Glomerular endothelial cell (primary cell): ENCODE measurements around the gene PADI4. TPM values are rescaled to one million over a fixed set of nuclear protein-coding genes. Genes with fewer than 3 reads are reported as not detected.

Source experiments
- DNase-seq: peaks from one replicate; pipeline ENCODE4 v3.0.0-alpha.2; 2011; ENCODE audit warnings: low read depth, low spot score; ENCODE audit errors: extremely low read depth
- total RNA-seq: library from RNA; depleted of rRNA; stranded (reverse); fragments of >200 nt; gene quantifications from 2 replicates; pipeline ENCODE4 v1.2.3, GENCODE V29; 2015

Gene PADI4
- total RNA-seq, 1 donor from 2014 or later = not detected

GRCh38 chr1:17347769-17348592 lies 40.0 kb downstream of the PADI4 start:
- DNase-seq = no peak

DNA sequence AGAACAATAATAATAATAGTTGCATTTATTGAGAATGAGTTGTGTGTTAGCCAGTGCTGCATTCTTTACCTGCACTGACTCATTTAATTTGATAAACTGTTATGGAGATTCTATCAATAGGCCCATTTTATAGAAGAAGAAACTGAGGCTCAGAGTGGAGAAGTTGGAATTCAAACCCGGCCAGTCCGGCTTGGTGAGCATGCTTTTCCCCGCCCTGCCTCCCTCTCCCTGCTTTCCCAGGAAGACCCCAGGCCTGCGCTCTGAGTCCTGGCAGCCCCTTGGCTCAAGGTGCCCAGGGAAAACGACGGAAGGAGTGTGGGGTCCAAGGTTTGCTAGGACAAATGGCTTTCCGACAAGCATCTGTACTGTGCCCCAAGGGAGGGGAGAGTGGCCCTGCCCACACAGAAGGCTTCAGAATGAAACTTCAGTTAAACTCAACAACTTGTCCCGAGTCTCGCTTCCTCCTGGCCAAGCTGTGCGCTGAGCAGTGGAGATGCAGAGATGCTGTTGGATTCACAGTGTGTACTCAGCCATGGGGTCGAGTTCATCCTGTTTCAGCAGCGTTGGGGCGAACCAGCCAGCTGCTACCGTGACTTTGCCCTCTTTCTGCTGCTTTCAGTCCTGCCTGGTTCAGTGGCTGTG lies 40.7 kb downstream of the PADI4 start:
- no peak for DNase-seq

DNA sequence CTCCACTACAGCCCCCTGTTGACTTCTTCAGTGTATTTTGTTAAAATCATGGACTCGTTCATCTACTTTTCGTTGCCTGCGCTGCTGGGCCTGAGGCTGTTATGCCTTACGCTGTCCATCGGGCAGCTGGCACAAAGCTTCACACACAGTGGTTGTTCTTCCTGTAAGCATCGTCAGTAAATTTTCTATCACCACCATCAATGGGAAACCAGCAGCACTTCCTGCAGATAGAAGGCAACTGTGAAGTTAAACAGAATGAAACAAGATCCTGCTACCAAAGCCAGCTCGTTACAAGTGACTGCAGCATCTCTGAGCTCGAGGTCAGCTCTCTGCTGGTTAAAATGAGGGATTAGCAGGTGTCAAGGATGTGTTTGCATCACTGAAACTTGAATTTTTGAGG lies 42.1 kb downstream of the PADI4 start:
- no peak for DNase-seq

DNA sequence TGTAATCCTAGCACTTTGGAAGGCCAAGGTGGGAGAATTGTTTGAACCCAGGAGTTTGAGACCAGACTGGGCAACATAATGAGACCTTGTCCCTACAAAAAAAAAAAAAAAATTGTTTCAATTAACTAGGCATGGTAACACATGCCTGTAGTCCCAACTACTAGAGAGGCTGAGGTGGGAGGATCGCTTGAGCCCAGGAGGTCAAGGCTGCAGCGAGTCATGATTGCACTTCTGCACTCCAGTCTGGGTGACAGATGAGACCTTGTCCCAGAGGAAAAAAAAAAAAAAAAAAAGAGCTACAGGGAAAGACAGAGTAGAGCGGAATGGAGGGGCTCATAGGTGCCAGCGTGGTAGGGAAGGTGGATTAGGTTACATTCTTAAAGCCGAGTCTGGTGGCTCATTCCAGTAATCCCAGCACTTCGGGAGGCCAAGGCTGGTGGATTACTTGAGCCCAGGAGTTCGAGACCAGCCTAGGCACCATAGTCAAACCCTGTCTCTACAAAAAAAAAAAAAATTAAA lies 43.0 kb downstream of the PADI4 start:
- DNase-seq = no peak

DNA sequence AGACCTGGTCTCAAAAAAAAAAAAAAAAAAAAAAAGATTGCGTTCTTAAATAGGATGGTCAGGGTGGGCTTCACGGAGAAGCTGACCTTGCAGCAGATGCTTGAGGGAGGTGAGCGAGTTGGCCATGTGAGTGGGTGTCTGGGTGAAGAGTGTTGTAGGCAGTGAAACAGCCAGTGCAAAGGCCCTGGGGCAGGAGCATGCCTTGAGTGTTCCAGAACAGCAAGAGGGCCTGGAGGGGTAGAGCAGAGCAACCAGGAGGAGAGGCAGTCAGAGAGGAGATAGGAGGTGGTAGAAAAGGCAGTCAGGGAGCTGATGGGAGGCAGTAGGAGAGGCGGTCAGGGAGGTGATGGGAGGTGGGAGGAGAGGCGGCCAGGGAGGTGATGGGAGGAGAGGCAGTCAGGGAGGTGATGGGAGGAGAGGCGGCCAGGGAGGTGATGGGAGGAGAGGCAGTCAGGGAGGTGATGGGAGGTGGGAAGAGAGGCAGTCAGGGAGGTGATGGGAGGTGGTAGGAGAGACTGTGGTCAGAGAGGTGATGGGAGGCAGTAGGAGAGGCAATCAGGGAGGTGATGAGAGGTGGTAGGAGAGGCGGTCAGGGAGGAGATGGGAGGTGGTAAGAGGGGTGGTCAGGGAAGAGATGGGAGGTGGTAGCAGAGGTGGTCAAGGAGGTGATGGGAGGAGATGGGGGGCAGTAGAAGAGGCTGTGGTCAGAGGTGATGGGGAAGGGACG lies 43.8 kb downstream of the PADI4 start:
- no peak for DNase-seq

DNA sequence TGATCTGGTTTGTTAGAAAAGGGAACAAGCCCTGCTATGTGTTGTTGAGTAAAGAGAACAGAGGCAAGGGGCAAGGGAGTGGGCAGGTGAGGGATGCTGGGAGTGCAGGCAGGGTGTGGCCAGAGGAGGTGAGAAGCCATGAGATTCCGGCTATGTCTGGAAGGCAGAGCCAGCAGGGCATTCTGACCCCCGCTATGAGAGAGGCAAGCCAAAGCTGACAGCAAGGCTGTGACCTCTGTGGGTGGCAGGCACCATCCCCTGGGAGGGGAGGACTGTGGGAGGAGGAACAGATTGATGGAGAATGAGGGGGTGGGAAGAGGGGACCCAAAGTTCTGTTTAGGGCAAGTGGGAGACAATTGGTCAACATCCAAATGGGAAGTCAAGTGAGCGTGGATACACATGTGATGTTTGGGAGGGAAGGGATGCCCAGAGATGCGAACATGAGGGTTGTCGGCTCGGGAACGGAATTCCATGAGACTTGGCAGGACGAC lies 44.5 kb downstream of the PADI4 start:
- DNase-seq = no peak

DNA sequence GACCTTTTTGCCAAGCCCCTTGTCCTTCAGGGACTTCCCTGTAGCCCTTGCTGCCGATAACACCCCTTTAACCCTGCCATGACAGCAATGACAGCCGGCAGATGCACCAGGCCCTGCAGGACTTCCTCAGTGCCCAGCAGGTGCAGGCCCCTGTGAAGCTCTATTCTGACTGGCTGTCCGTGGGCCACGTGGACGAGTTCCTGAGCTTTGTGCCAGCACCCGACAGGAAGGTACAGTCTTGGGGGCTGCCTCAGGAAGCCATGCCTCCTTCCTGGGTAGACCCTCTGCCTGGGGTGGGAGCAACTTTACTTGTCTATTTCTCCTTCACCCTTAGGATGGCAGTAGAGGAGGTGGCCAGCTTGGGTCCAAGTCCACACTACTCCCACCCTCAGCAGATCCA lies 47.9 kb downstream of the PADI4 start:
- no peak for DNase-seq

GRCh38 chr1:17356387-17357026 lies 48.5 kb downstream of the PADI4 start:
- DNase-seq = no peak

- DNase-seq = no peak
Measured at GRCh38 chr1:17358557-17358956, 50.6 kb downstream of the PADI4 start.

GRCh38 chr1:17359031-17359430 lies 51.0 kb downstream of the PADI4 start:
- no peak for DNase-seq

- no peak for DNase-seq
Measured at GRCh38 chr1:17359808-17360207, 51.8 kb downstream of the PADI4 start.

- no peak for DNase-seq
Measured at GRCh38 chr1:17360272-17360956, 52.4 kb downstream of the PADI4 start.

GRCh38 chr1:17361687-17362086 lies 53.7 kb downstream of the PADI4 start:
- DNase-seq = no peak

GRCh38 chr1:17363351-17363750 lies 55.4 kb downstream of the PADI4 start:
- no peak for DNase-seq

DNA sequence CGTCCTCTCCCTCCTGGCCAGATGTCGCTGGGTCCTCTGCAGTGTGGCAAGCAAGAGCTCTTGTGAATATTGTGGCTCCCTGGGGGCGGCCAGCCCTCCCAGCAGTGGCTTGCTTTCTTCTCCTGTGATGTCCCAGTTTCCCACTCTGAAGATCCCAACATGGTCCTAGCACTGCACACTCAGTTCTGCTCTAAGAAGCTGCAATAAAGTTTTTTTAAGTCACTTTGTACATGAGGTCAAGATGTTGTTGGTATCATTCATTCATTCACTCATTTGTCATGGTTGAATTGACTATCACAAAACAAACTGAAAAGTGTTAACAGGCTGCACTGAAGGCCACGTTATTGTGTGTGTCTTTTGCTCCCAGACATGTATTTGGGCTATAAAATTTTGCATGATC lies 55.8 kb downstream of the PADI4 start:
- no peak for DNase-seq

DNA sequence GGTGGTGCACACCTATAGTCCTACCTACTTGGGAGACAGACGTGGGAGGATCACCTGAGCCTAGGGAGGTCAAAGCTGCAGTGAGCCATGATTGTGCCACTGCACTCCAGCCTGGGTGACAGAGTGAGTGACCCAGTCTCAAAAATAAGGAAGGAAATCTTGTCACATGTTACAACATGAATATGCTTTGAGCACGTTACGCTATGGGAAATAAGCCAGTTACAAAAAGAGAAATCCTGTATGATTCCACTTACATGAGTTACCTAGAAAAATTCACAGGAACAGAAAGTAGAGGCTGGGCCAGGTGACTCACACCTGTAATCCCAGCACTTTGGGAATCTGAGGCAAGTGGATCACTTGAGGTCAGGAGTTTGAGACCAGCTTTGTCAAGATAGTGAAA lies 57.3 kb downstream of the PADI4 start:
- DNase-seq = no peak

GRCh38 chr1:17369466-17369865 lies 61.5 kb downstream of the PADI4 start:
- no peak for DNase-seq

DNA sequence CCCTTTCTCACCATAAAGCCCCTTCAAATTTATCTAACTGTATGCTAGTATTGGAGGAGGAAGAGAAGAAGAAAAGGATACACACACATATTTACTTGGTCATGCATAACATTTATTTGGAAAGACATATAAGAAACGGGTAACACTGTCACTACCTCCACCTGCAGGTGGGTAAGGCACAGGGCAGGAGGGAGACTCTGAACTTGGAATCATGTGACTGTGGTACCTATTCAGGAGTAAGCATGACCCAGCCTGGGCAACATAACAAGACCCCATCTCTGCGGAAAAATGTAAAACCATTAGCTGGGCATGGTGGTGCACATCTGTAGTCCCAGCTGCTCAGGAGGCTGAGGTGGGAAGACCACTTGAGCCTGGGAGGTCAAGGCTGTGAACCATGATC lies 62.6 kb downstream of the PADI4 start:
- no peak for DNase-seq

DNA sequence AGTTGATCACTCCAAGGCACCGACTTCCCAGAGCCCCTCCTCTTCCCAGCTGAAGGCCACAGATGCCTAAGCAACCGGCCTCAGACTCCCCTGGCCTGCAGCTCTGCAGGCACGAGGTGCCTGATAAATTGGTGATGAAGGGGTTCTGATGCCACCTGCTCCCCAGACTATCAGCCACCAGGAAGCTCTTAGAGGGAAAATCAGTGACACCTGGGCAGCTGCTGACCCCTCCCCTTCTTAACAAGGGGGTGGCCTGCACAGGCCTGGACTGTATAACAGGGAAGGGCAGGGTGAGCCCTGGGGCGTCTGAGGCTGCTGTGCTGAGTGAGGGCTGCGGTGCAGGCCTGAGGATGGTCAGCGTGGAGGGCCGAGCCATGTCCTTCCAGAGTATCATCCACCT lies 63.9 kb downstream of the PADI4 start, which contains the start of gene PADI6:
Gene PADI6, plus strand, starts transcription at position 301 of the 400 bp plus-strand sequence. Its CDS starts 50 bp downstream, at position 351.
- no peak for DNase-seq

DNA sequence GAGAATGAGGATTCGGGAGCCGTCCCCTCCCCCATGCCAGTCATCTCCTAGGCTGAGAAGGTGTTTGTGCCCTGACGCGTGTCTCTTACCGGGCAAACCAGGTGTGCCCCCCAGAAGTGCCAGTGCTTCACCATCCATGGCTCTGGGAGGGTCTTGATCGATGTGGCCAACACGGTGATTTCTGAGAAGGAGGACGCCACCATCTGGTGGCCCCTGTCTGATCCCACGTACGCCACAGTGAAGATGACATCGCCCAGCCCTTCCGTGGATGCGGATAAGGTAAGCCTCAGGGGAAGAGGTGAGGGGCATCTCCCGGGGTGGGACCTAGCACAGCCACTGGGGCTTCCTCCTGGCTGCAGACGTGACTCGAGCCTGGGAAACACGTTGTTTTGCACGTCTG lies 65.0 kb downstream of the PADI4 start:
- no peak for DNase-seq
